Fibroblast of pulmonary artery (primary cell): Measurements from ENCODE around the gene MSRB2.

Experiments used
- DNase-seq: peaks from one replicate; pipeline ENCODE4 v3.0.0-alpha.2; 2010; ENCODE audit warnings: low read depth
- H3K4me3 ChIP-seq: replicated peaks from 2 replicates; pipeline ENCODE4 v1.5.1; 2011; ENCODE audit warnings: low read depth, mild to moderate bottlenecking, control low read depth, low read length, moderate library complexity
- CTCF ChIP-seq: IDR thresholded peaks from 2 replicates; pipeline ENCODE4 v1.5.1; 2011; ENCODE audit warnings: mild to moderate bottlenecking, control low read depth, low read length, inconsistent platforms; ENCODE audit errors: missing control alignments

The MSRB2 gene

GRCh38 chr10:23116486-23117205 lies 21.3 kb downstream of the MSRB2 start:
- TF ChIP-seq CTCF, result no peak
- no peak for DNase-seq
- H3K4me3 ChIP-seq, result no peak overlapping the region

- no peak overlapping the region for H3K4me3 ChIP-seq
- DNase-seq, result no peak
- TF ChIP-seq CTCF, result no peak
Observed at GRCh38 chr10:23120001-23120934, 24.9 kb downstream of the MSRB2 start.

GRCh38 chr10:23121135-23121534 lies 25.8 kb downstream of the MSRB2 start:
- H3K4me3 ChIP-seq, result no peak overlapping the region
- DNase-seq, result no peak
- TF ChIP-seq CTCF, result no peak

- no peak overlapping the region for H3K4me3 ChIP-seq
- no peak for TF ChIP-seq CTCF
Observed at GRCh38 chr10:23136462-23136861, 41.1 kb downstream of the MSRB2 start.

GRCh38 chr10:23139677-23140076 lies 44.3 kb downstream of the MSRB2 start:
- TF ChIP-seq CTCF, result no peak
- no peak overlapping the region for H3K4me3 ChIP-seq
- DNase-seq, result no peak

More at GRCh38 chr10:23136462-23136861, 41.1 kb downstream of the MSRB2 start:
- no peak for DNase-seq

- TF ChIP-seq CTCF, result no peak
- H3K4me3 ChIP-seq, result no peak overlapping the region
- DNase-seq, result no peak
Observed at GRCh38 chr10:23141995-23142394, 46.6 kb downstream of the MSRB2 start.
